Keratinocyte (primary cell): ENCODE measurements around the gene KMT5C. TPM values are rescaled to one million over a fixed set of nuclear protein-coding genes. Genes with fewer than 3 reads are reported as not detected.
A peak's percentile ranks its signal among the peaks of the same experiment; 100 is the strongest.

Experiments used
- DNase-seq: peaks from one replicate; pipeline ENCODE4 v3.0.0-alpha.2; 2011; ENCODE audit warnings: low read depth, missing footprints, low spot score
- FAIRE-seq: peaks from 2 replicates; lab custom pipeline; 2011; peaks lifted over from hg19 to GRCh38; lab: Jason Lieb, UNC
- H2AFZ ChIP-seq: 2 replicates; pipeline ENCODE4 v1.6.0; 2012; ENCODE audit warnings: low read length, control low read depth, inconsistent platforms; ENCODE audit not compliant: control insufficient read depth
- H3K27ac ChIP-seq: 2 replicates; pipeline ENCODE4 v1.5.1; 2011; ENCODE audit warnings: low read length; ENCODE audit not compliant: control insufficient read depth, insufficient read depth
- H3K27me3 ChIP-seq: 3 replicates; pipeline ENCODE4 v1.6.0; 2011; ENCODE audit warnings: low read length; ENCODE audit not compliant: control insufficient read depth, insufficient read depth; ENCODE audit errors: extremely low read depth
- H3K36me3 ChIP-seq, 2 experiments: 2 replicates in 1 of 2; 3 replicates in 1 of 2; pipeline ENCODE4 v1.5.1; 2011; ENCODE audit warnings: low read length in 2 of 2, mild to moderate bottlenecking in 1 of 2; ENCODE audit not compliant: control insufficient read depth in 2 of 2, insufficient read depth in 2 of 2; ENCODE audit errors: extremely low read depth in 1 of 2
- H3K4me1 ChIP-seq: 3 replicates; pipeline ENCODE4 v1.5.1; 2011; ENCODE audit warnings: low read length; ENCODE audit not compliant: control insufficient read depth, insufficient read depth; ENCODE audit errors: extremely low read depth
- H3K4me2 ChIP-seq: 3 replicates; pipeline ENCODE4 v1.6.0; 2011; ENCODE audit warnings: low read depth, low read length; ENCODE audit not compliant: control insufficient read depth, insufficient read depth; ENCODE audit errors: extremely low read depth
- H3K4me3 ChIP-seq, 3 experiments: fragments of 200-600 bp in 1 of 3; sonication (generic) in 1 of 3; 2 replicates in 2 of 3; 3 replicates in 1 of 3; pipeline ENCODE4 v1.5.1; 2011 to 2016; ENCODE audit warnings: low read length in 3 of 3, mild to moderate bottlenecking in 3 of 3, control low read depth in 2 of 3, inconsistent platforms in 1 of 3, low read depth in 1 of 3, mixed read lengths in 1 of 3, mixed run types in 1 of 3, moderate library complexity in 1 of 3; ENCODE audit not compliant: control insufficient read depth in 2 of 3, insufficient read depth in 2 of 3; ENCODE audit errors: extremely low read depth in 1 of 3
- H3K79me2 ChIP-seq: 2 replicates; pipeline ENCODE4 v1.6.0; 2012; ENCODE audit warnings: low read length; ENCODE audit not compliant: control insufficient read depth, insufficient read depth
- H3K9ac ChIP-seq: 3 replicates; pipeline ENCODE4 v1.6.0; 2011; ENCODE audit warnings: low read length; ENCODE audit not compliant: control insufficient read depth, insufficient read depth; ENCODE audit errors: extremely low read depth
- H3K9me1 ChIP-seq: 3 replicates; pipeline ENCODE4 v1.6.0; 2011; ENCODE audit warnings: low read length; ENCODE audit not compliant: control insufficient read depth, insufficient read depth; ENCODE audit errors: extremely low read depth
- H3K9me3 ChIP-seq: 2 replicates; pipeline ENCODE4 v1.5.1; 2012; ENCODE audit warnings: low read depth, low read length; ENCODE audit not compliant: control insufficient read depth
- H4K20me1 ChIP-seq: 3 replicates; pipeline ENCODE4 v1.6.0; 2011; ENCODE audit warnings: low read length; ENCODE audit not compliant: control insufficient read depth, insufficient read depth; ENCODE audit errors: extremely low read depth
- EZH2 ChIP-seq: IDR thresholded peaks from one replicate; pipeline ENCODE4 v1.6.1; 2012; ENCODE audit warnings: inconsistent platforms, mild to moderate bottlenecking, low read length, moderate library complexity
- dilution Hi-C: fragments of 300-500 bp; cut with MboI; formaldehyde crosslinking; loops from one replicate; pipeline ENCODE4 v1.7.0; 2020; ENCODE audit warnings: low sequenced_read_pairs; ENCODE audit not compliant: extremely low pct_ligation_motif_present
- polyA plus RNA-seq, 5 experiments: library from polyadenylated mRNA; depleted of rRNA in 3 of 5; stranded (reverse) in 3 of 5; stranded (forward) in 1 of 5; unstranded in 1 of 5; fragments of >200 nt; gene quantifications; 1 replicate in 1 of 5; 2 replicates in 3 of 5; 3 replicates in 1 of 5; pipeline versions ENCODE4 v1.2.1 to v1.2.3, GENCODE V29; 2011 to 2012; ENCODE audit warnings: missing spikeins in 2 of 5, low read depth in 1 of 5, low replicate concordance in 1 of 5
- TF ChIP-seq, protein P1 (sequence below), 3 experiments: IDR thresholded peaks in 1 of 3; conservative IDR thresholded peaks in 1 of 3; optimal IDR thresholded peaks in 1 of 3; 2 replicates in 2 of 3; 3 replicates in 1 of 3; pipeline versions ENCODE3 to v1.5.1; 2011; ENCODE audit warnings: low read length in 3 of 3, mild to moderate bottlenecking in 3 of 3, moderate library complexity in 2 of 3, control low read depth in 1 of 3, inconsistent platforms in 1 of 3; ENCODE audit not compliant: insufficient read depth in 2 of 3; ENCODE audit errors: extremely low read depth in 1 of 3

Gene KMT5C
- polyA plus RNA-seq, 1 donor (not counting 4 experiments of a cell fraction or from before 2014, with no cell fraction given) = 4.3 TPM

DNA sequence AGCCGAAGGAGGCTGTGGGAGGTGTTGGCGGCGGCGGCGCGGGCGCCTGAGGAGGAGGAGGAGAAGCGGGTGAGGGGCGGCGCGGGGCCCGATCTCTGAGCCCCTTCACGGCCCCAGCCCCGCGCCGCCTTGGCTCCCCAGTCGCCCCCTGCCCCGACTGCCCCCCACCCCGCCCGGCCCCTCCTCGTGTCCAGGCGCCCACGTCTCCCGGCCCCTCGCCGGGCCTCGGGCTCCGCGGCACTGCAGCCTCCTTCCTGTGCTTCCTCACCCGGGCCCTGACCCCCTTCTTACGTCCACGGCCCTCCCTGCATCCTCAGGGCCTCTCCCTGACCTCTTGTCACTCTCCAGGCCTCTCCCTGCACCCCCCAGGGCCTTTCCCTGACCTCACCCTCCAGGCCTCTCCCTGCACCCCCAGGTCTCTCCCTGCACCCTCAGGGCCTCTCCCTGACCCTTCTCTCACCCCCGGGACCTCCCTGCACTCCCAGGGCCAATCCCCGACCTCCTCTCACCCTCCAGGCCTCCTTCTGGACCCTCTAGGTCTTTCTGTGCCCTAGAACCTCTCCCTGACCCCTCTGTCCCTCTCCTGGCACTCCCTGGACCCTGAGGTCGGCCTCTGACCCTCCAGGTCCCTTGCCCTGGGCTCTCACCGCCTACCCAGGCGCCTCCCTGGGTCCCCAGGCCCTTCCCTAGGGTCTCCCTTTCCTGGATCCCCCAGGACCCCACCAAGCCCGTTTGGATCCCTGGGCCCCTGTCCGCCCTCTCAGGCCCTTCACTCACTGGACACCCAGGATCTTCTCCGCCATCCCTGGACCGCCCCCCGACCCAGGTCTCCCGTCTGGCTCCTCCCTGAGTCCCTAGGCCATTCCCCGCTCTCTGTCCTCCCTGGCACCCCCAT lies 460 bp downstream of the KMT5C start:
- H3K36me3 ChIP-seq = peaks cover 0 to 10% of the 10 kb centered on the region in 2 experiments
- H3K4me2 ChIP-seq = peak overlapping the region; percentile 96
- H3K27ac ChIP-seq = peak overlapping the region; percentile 90
- no peaks in the 10 kb centered on the region for H3K9me1 ChIP-seq
- no peak overlapping the region for H2AFZ ChIP-seq
- H3K79me2 ChIP-seq = peaks cover 5% of the 10 kb centered on the region
- H4K20me1 ChIP-seq = no peaks in the 10 kb centered on the region
- no peaks in the 10 kb centered on the region for H3K9me3 ChIP-seq
- peak overlapping the region; percentile 93 for H3K9ac ChIP-seq
- peaks cover 33% of the 10 kb centered on the region for H3K4me1 ChIP-seq
- H3K4me3 ChIP-seq = peak overlapping the region; percentile 64 to 83 (median 78)
- dilution Hi-C loops = no loop called here
- no peaks in the 10 kb centered on the region for H3K27me3 ChIP-seq
- TF ChIP-seq EZH2 = no peak
- TF ChIP-seq, protein P1, sequence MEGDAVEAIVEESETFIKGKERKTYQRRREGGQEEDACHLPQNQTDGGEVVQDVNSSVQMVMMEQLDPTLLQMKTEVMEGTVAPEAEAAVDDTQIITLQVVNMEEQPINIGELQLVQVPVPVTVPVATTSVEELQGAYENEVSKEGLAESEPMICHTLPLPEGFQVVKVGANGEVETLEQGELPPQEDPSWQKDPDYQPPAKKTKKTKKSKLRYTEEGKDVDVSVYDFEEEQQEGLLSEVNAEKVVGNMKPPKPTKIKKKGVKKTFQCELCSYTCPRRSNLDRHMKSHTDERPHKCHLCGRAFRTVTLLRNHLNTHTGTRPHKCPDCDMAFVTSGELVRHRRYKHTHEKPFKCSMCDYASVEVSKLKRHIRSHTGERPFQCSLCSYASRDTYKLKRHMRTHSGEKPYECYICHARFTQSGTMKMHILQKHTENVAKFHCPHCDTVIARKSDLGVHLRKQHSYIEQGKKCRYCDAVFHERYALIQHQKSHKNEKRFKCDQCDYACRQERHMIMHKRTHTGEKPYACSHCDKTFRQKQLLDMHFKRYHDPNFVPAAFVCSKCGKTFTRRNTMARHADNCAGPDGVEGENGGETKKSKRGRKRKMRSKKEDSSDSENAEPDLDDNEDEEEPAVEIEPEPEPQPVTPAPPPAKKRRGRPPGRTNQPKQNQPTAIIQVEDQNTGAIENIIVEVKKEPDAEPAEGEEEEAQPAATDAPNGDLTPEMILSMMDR (optimal IDR thresholded peaks at IDR 0.05 in 1 of 3, IDR thresholded peaks at IDR 0.05 in 1 of 3, conservative IDR thresholded peaks at IDR 0.05 in 1 of 3; ENCODE audit: extremely low read depth in 1 of 3, insufficient read depth in 2 of 3, low read length in 3 of 3) = no peak
- DNase-seq = no peak
- no peak for FAIRE-seq

DNA sequence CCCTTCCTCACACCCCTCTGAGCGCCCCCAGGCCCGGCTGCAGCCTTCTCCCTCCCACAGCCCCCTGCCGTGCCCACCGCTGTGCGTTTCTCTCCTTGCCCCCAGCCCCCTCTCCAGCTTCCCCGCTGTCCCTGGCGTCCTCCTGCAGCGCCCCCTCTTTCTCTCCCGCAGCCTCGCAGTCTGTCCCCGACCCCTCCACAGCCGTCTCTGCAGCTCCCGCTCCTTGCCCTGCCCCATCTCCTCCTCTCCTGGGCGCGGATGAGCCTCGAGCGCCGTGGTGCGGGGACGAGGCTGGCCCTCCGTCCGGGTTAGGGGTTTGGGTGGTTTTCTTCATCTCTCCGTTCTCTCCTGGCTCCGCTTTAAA lies 1.1 kb downstream of the KMT5C start:
- Histone ChIP-seq H3K79me2 (peaks cover 5% of the 10 kb centered on the region), H3K4me2 (peak overlapping the region; percentile 96), H3K9me3 (no peaks in the 10 kb centered on the region), H3K9ac (peak overlapping the region; percentile 93), H3K4me3 (peak overlapping the region; percentile 64 to 83 (median 78)), H3K36me3 (peaks cover 0 to 10% of the 10 kb centered on the region in 2 experiments), H3K9me1 (no peaks in the 10 kb centered on the region), H2AFZ (no peak overlapping the region), H4K20me1 (no peaks in the 10 kb centered on the region), H3K27ac (peak overlapping the region; percentile 90), H3K27me3 (no peaks in the 10 kb centered on the region), H3K4me1 (peaks cover 31% of the 10 kb centered on the region)
- dilution Hi-C loops = no loop called here
- no peak for DNase-seq
- no peak for FAIRE-seq
- TF ChIP-seq EZH2 = no peak
- TF ChIP-seq, protein P1 (optimal IDR thresholded peaks at IDR 0.05 in 1 of 3, IDR thresholded peaks at IDR 0.05 in 1 of 3, conservative IDR thresholded peaks at IDR 0.05 in 1 of 3; ENCODE audit: extremely low read depth in 1 of 3, insufficient read depth in 2 of 3, low read length in 3 of 3) = peak in 2 of 3 experiments; percentile 31 to 36
